GM10248 (cell line): Measurements from ENCODE around the gene SERPINA3.
"Not testable (repeated sequence)": the region's sequence is repeated elsewhere in the genome, so short reads cannot be mapped to it uniquely, and the experiment has no call there.

ENCODE experiments used
- CTCF ChIA-PET: fragments of 300-600 bp; sonication (Branson Sonifier 250); formaldehyde crosslinking; extraction: SDS; loops from one replicate; lab custom pipeline; 2021; ENCODE audit warnings: antibody characterized with exemption; lab: Yijun Ruan, JAX
- POLR2A ChIA-PET: fragments of 350-650 bp; sonication (Branson Sonifier 250); formaldehyde crosslinking; extraction: SDS; loops from one replicate; lab custom pipeline; 2020; ENCODE audit warnings: antibody characterized with exemption; lab: Yijun Ruan, JAX
- DNase-seq: peaks from one replicate; pipeline ENCODE4 v3.0.0; 2012; ENCODE audit errors: extremely low spot score
- CTCF ChIP-seq: IDR thresholded peaks from 2 replicates; pipeline ENCODE4 v1.5.1; 2012; ENCODE audit warnings: mild to moderate bottlenecking, low read depth; ENCODE audit errors: extremely low read depth, missing control alignments, control extremely low read depth

The SERPINA3 gene

DNA sequence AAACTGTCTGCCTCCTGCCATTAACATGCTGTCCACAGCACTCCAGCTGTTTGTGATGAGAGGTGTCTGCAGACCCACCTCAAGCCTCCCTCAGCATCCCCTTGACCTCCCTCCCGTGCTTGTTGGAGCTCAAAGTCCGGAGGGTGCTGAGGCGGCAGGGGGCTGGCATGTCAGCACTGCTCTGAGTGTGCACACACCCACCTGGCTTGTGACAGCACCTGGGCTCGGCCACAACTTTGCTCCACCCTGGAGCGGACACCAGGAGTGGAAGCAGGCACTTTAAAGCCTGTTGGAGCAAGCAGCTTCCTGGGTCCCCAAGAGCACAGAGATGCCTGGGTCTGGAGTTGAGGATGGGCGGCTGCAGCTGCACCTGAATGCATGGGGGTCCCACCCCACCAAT lies 20.9 kb downstream of the SERPINA3 start:
- no peak for TF ChIP-seq CTCF
- CTCF ChIA-PET = interaction anchor here (1.0 kb wide), 1 partner anchor 9 kb away, joined by 3 read pairs; no protein-coding TSS in a partner anchor
- no peak for DNase-seq
- POLR2A ChIA-PET = no interaction called here

DNA sequence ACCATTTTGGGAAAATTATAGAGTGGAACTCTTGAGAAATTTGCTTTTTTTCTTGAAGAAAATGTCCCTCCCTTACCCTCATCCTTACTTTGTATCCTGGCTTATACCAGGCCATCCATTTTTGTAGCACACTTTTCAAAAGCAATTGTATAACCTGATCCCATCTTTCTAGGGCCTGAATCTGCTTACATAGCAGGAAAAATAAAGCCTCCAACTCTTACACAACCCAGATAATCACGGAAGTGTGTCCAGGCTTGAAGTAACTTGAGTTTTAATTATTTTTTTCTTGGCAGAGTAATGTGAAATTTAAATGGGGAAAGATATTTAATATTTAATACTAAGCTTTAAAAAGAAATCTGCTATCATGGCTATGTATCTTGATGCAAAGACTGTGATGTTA lies 23.0 kb downstream of the SERPINA3 start:
- DNase-seq = no peak
- no peak for TF ChIP-seq CTCF
- POLR2A ChIA-PET = no interaction called here
- CTCF ChIA-PET = interaction anchor here (1.4 to 1.5 kb wide), 3 partner anchors 11 to 86 kb away, joined by 3 to 4 read pairs (median 4); no protein-coding TSS in a partner anchor

GRCh38 chr14:94636744-94637412 lies 24.7 kb downstream of the SERPINA3 start:
- ChIA-PET POLR2A (no interaction called here), CTCF (no interaction called here)
- no peak for DNase-seq
- TF ChIP-seq CTCF = no peak

DNA sequence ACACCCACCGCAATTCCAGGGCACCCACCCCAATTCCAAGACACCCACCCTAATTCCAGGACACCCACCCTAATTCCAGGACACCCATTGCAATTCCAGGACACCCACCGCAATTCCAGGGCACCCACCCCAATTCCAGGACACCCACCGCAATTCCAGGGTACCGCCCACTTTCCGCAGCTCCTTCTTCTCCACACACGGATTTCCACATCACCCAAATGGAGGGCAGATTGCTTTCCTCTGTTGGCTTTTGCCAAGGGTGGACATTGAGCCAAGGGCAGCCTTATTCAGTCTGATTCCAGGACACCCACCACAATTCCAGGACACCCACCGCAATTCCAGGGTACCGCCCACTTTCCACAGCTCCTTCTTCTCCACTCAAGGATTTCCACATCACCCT lies 25.6 kb downstream of the SERPINA3 start:
- CTCF ChIA-PET, DNase-seq, POLR2A ChIA-PET: not testable (repeated sequence)

DNA sequence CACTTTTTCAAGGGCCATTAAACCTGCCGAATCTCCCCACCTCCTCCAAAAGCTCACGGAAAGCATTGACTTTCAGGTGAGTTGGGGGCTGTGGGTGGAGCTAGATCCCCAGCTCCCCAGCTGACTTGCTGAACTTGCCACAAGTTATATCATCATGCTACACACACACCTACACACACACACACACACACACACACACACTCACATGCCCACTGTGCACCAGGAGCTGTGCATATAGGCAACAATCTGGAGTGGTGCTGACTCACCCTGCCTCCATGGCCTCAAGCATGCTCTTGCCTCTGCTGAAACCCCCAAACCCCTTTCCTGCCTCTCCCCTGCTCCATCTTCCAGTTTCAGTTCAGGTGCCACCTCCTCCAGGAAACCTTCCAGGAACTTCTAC lies 26.1 kb downstream of the SERPINA3 start:
- no peak for DNase-seq
- TF ChIP-seq CTCF = no peak
- POLR2A ChIA-PET = no interaction called here
- CTCF ChIA-PET = interaction anchor here (0.7 kb wide), 1 partner anchor 552 kb away, joined by 3 read pairs; no protein-coding TSS in a partner anchor

- ChIA-PET POLR2A (no interaction called here), CTCF (no interaction called here)
- DNase-seq = no peak
- TF ChIP-seq CTCF = no peak
Observed at GRCh38 chr14:94638961-94639817, 27.0 kb downstream of the SERPINA3 start.
